GM21526 (cell line): ENCODE data around the gene NIPAL3.
"Not testable (repeated sequence)": the region's sequence is repeated elsewhere in the genome, so short reads cannot be mapped to it uniquely, and the experiment has no call there.

ENCODE experiments used
- ATAC-seq: cut with Tn5 transposase; IDR thresholded peaks from one replicate; pipeline ENCODE4 v1.9.1; 2021; ENCODE audit warnings: moderate library complexity; ENCODE audit not compliant: unreplicated experiment, low FRiP score

The NIPAL3 gene

GRCh38 chr1:24452922-24453485 is 37.4 kb downstream of the NIPAL3 start:
- ATAC-seq = no peak

GRCh38 chr1:24454673-24455072 is 39.1 kb downstream of the NIPAL3 start:
- ATAC-seq = no peak

- ATAC-seq = no peak
Measured at GRCh38 chr1:24455272-24455671, 39.7 kb downstream of the NIPAL3 start.

GRCh38 chr1:24457866-24458265 is 42.3 kb downstream of the NIPAL3 start:
- no peak for ATAC-seq

- ATAC-seq = no peak
Measured at GRCh38 chr1:24459551-24460266, 44.1 kb downstream of the NIPAL3 start.

- ATAC-seq = not testable (repeated sequence)
Measured at GRCh38 chr1:24462128-24462527, 46.5 kb downstream of the NIPAL3 start.

GRCh38 chr1:24463776-24464735 is 48.5 kb downstream of the NIPAL3 start:
- no peak for ATAC-seq

- no peak for ATAC-seq
Measured at GRCh38 chr1:24465099-24465498, 49.5 kb downstream of the NIPAL3 start.

- ATAC-seq = no peak
Measured at GRCh38 chr1:24465638-24466037, 50.0 kb downstream of the NIPAL3 start.

- no peak for ATAC-seq
Measured at GRCh38 chr1:24468685-24469316, 53.2 kb downstream of the NIPAL3 start.

- ATAC-seq = no peak
Measured at GRCh38 chr1:24470592-24470991, 55.0 kb downstream of the NIPAL3 start.

GRCh38 chr1:24472527-24473251 is 57.1 kb downstream of the NIPAL3 start:
- no peak for ATAC-seq

- ATAC-seq = no peak
Measured at GRCh38 chr1:24474193-24474592, 58.6 kb downstream of the NIPAL3 start.

- ATAC-seq = no peak
Measured at GRCh38 chr1:24475700-24476099, 60.1 kb downstream of the NIPAL3 start.

GRCh38 chr1:24476571-24476970 is 61.0 kb downstream of the NIPAL3 start:
- ATAC-seq = no peak

GRCh38 chr1:24477309-24477708 is 61.7 kb downstream of the NIPAL3 start:
- no peak for ATAC-seq

GRCh38 chr1:24481101-24481500 is 65.5 kb downstream of the NIPAL3 start:
- ATAC-seq = no peak

GRCh38 chr1:24481843-24482610 is 66.4 kb downstream of the NIPAL3 start:
- ATAC-seq = no peak

- no peak for ATAC-seq
Measured at GRCh38 chr1:24483441-24483840, 67.8 kb downstream of the NIPAL3 start.
